Stimulated activated CD4-positive, alpha-beta T cell treated with anti-CD3 and anti-CD28 coated beads, Interleukin-4, amount 100 ng/mL, for 1 hour (primary cell): ENCODE results near the gene ZBTB7A.

ENCODE experiments used
- DNase-seq: peaks from one replicate; pipeline ENCODE4 v3.0.0-alpha.2; 2020

ZBTB7A gene

DNA sequence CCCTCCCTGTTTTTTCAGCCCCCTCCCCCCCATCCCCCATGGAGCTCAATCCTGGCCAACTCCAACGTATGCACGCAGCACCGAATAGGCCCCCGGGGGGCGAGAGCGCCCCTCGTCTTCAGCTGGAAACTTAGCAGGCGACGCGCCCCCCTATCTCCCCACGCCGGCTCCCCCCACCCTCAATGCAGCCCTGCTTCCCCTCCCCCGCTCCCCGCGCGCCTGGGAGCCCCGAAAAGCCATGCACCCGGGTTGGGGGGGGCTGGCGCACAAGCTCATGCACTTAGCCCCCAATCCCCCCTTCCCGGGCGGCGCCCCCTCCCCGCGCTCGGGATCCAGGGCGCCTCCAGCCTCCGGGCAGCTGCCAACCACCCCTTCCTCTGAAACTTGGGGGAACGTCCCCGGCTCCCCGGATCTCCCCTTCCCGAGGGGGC, 508 bp downstream of the ZBTB7A start:
- DNase-seq: peak; percentile 60

- peak; percentile 97 for DNase-seq
Observed at GRCh38 chr19:4065430-4066175, 1.1 kb downstream of the ZBTB7A start.

DNA sequence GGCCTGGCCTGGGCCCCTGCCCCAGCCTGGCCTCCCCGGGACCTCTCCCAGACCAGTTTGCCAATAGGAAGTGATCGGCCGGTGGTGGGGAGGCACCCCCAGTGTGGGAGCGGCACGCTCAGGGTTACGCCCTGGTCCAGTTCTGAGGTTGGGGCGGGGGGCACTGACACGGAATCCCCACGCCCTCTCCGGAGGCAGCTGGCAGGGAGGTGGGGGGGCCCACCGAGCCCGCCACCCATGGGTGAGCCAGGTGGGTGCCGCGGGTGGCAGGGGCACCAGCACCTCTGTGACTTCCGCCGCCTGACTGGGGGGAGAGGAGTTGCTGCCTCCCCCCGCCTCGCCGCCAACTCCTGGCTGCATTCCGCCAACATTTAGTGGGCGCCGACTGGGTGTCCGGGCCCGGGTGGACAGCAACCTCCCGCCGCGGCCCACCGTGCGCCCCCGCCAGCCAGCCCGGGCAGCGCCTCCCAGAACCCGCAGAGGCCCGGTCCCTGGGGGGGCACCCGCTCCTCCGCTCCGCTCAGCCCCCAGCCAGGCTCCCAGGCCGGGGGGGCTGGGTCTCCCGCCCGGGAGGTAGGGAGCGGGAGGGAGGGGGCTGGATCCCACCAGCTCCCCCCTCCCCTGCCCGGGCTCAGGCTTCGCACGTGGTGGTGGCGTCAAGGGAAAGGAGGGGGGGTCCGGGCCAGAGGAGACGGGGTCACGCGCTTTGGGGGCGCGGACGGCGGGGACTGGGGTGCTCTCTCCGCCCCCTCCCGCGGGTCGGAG, 2.0 kb downstream of the ZBTB7A start:
- DNase-seq: peak; percentile 49

- no peak for DNase-seq
Observed at GRCh38 chr19:4064149-4064495, 2.6 kb downstream of the ZBTB7A start.

- DNase-seq: no peak
Observed at GRCh38 chr19:4063369-4064148, 3.1 kb downstream of the ZBTB7A start.

DNA sequence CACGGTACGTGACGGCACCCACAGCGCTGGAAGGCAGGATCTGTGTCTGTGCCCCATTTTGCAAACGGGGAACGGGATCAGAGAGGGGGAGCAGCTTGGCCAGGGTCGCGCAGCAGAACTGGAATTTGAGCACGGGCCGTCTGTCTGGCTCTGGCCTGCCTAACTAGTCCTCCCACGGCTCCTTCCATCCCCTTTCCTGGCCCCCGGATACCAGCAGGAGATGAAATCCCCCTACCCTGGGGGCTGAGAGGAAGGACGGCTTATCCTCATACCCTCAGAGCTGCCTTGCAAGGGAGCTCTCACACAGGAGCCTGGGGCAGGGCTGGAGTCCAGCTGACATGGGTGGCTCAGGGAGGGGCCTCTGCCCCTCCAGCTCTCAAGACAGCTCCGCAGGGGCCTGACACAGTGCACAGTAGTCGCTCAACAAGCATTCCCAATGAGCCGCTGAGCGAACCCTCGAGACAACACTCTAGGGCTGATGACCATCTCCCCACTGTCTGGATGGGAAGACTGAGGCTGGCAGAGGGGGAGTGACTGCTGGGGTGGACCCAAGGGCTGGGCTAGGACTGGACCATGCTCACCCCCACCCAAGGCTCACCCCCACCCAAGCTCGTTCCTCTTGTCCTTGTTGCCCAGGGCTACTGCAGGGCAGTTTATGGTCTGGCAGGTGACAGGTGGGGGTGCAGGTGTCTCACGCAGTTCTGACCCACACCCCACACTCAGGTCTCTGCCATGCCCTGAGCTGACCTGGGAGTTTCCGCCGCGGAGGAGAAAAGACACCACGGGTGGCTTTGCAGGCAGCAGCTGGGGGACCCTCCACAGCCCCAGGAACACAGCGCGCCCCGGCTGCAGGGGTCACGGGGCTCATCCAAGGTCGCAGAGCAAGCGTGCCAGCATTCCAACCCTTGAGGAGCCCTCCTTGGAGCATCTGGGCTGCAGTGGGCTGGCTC, 4.0 kb downstream of the ZBTB7A start:
- DNase-seq: no peak

DNA sequence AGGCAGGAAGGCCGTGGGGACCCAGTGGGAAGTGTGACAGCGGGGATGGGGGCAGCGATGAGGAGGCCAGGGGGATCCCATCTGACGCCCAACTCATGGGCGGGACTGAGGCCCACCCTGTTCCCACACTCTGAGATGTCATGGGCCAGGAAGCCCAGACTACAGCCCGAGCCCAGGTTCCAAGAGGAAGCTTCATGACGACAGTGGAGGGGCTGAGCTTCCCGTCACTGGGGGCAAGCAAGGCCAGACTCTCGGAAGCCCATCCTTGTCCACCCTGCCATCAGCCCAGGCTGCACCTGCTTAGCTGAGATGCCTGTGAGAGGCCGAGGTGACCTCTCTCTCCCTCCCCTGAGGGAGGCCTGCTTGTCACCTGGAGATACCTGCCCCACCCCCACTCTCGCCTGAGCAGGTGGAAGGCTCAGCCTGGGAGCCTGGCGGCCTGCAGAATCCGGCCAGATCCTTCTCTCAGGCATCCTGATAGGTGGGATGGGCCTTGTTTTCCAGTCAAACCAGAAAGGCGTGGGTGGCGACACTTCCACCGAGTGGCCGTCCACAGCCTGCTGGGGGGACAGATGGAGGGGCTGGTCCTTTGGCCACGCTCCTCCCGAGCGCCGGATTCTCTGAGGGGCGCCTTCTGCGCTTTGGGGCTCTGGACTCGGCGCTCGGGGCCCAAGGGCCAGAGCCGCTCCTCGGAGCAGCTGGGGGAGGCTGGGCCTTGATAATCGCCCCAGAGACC, 4.8 kb downstream of the ZBTB7A start:
- DNase-seq: no peak

GRCh38 chr19:4061178-4061682, 5.5 kb downstream of the ZBTB7A start:
- no peak for DNase-seq

DNA sequence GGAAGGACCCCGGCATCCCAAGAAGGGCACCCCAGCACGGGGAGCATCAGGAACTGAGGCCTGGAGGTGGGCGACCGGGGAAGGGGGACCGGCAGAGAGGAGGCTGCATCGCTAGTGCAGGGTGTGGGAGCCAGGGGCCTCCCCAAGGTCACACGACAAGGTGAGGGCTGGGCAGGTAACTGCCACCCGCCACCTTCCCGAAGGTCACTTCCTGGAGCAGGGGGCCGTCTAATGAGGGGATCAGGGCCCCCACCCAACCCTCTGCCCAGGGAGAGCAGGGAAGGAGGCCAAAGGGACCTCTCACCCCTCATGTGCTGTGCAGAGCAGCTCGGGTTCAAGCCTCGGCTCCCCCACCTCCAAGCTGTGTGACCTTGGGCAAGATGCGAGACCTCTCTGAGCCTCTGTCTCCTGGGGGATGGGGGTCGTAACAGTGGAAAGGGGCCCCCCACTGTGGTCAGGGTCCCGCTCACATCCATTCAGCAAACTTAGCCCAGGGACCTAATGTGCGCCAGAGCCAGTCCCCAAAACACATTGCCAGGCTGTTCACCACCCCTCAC, 6.0 kb downstream of the ZBTB7A start:
- DNase-seq: no peak

GRCh38 chr19:4059891-4060620, 6.6 kb downstream of the ZBTB7A start:
- peak; percentile 56 for DNase-seq

GRCh38 chr19:4059453-4059871, 7.2 kb downstream of the ZBTB7A start:
- no peak for DNase-seq

DNA sequence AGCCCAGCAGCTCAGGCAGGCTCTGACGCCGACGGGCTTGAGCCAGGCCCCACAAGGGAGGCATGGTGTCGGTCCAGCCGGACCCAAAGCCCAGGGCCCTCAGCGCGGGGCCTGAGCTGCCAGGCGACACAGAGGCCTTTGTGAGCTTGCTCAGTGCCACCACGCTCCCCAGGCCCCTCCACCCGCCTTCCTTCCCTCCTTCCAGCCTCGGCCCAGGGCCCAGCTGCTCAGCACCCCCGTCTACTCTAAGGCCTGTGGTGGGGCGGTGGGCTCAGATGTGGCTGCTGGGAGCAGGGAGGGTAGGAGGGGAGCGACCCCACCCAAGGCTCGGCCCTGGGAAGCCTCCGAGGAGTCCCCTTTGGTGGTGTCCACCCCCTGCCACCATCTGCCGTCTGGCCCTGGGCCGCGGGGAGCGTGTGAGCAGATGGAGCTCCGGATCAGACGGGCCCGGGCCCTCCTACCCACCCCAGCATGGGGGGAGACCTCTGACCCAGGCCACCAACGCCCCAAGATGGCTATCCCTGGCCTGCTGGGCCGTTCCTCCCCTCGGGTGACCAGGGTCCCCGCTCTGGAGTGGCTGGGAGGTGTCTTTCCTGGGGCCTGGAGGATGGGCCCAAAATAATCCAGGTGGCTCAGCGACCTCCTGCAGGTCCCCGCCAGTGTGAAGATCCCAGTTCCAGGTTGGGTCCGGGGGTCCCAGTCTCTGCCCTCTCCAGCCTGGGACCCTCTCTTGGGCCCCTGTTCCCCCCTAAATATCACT, 7.8 kb downstream of the ZBTB7A start:
- DNase-seq: no peak

DNA sequence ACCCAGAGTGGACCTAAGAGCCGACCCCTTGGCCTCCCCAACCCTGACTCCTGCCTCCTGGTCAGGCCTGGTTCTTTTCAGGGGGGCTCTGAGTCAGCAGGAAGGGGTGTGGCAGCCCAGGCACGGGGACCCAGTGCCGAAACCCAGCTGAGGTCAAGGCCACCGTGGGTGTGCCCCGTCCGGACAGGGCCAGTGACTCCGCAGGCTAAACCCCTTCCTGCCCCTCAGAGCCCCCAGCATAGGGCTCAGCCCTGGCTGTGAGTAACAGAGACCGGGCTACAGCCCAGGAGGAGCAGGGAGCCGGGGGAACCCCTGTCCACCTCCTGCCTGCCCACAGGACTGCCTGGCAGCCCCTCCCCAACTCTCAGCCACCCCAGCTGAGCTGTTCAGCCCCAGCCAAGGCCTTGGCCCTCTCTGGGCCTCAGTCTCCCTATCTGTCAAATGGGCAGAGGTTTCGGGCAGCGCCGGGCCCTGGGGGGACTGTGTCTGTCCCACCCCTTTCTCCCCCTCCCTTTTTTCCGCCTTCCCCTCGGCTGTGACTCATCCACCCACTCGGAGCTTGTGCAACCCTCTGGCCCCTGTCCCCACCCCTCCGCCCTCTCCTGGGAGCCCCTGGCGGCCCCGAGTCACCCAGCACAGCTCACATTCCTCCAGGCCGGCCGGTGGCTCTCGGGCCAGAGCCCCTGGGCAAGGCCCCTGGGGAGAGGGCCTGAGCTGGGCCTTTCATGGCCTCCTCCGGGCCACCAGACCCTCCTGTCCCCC, 8.6 kb downstream of the ZBTB7A start:
- peak; percentile 65 for DNase-seq

- DNase-seq: no peak
Observed at GRCh38 chr19:4055209-4055552, 11.5 kb downstream of the ZBTB7A start.

DNA sequence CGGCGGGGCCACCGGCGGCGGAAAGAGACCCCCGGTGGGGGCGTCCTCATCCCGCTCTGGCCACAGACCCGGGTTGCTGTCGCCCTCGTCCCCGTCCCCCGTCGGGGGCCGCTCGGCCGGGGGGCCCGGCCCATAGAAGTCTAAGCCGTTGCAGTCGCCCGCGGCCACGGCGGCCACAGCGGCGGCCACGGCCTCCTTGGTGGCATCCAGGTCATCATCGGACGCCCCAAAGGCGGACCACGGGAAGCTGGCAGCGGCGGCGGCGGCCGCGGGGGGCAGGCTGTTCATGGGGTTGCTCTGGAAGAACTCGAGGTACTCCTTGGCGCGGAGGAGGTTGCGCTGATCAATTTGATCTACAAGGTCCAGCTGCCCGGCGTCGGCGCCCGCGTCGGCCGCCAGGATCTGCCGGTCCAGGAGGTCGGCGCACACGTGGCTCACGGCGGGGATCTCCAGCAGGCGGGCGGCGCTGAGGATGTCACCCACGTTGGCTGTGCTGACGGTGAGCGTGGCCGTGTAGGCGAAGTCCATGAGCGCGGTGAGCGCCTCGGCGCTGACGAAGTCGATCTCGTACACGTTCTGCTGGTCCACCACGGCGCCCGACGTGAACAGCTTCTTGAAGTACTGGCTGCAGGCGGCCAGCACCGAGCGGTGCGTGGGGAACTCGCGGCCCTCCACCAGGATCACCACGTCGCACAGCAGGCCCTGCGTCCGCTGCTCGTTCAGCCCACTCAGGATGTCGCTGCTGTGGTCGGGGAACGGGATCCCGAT, 12.1 kb downstream of the ZBTB7A start:
- no peak for DNase-seq

DNA sequence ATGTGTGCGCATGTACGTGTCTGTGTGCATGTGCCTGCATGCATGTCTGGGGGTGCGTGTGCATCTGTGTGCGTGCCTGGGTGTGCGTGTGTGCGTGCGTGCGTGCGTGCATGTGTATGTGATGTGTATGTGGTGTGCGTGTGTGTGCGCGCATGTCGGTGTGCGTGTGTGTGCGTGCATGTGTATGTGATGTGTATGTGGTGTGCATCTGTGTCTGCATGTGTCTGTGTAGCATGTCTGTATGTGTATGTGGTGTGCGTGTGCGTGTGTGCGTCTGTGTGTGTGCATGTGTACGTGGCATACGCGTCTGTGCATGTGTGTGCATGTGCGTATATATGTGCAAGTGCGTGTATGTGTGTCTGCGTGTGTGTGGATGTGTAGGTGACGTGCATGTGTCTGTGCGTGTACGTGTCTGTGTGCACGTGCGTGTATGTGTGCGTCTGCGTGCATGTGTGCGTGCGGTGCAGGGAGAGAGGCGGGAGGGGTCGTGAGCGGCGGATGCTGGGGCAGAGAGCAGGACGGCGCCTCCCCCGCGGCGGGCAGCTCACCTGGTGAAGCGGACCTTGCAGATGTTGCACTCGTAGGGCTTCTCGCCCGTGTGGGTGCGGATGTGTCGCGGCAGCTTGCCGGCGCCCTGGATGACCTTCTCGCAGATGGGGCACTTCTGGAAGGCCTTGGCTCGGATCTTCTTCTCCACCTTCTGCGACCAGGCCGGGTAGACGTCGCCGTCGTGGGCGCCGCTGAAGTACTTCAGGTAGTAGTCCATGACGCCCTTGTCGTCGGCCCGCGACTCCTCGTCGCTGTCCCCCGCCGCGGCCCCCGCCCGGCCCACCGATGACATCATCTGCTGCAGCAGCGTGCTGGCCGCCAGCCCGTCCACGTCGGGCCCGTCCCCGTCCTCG, 13.0 kb downstream of the ZBTB7A start:
- no peak for DNase-seq

DNA sequence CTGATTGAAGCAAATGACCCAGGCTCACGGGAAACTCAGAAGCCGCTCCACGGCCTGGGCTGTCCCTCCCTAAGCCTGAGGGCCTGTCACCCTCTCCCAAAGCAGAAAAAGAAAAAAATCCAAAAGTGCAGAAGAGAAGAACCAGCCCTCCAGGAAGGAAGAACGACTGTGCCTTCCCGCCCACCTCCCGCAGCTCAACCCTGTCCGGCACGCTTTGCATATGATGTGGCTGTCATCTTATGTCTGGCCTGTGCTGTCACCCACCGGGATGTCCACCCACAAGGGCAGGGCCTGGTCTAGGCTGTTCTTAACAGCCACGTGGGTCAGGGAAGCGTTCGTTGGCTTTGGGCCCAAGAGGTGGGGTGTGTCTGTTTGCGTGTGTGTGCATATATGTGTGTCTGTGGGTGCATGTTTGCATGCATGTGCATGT, 13.7 kb downstream of the ZBTB7A start:
- no peak for DNase-seq
